Measurements from ENCODE around the gene ADIRF.
A peak's percentile ranks its signal among the peaks of the same experiment; 100 is the strongest.
"Not testable (repeated sequence)": the region's sequence is repeated elsewhere in the genome, so short reads cannot be mapped to it uniquely, and the experiment has no call there.

The ADIRF gene

DNA sequence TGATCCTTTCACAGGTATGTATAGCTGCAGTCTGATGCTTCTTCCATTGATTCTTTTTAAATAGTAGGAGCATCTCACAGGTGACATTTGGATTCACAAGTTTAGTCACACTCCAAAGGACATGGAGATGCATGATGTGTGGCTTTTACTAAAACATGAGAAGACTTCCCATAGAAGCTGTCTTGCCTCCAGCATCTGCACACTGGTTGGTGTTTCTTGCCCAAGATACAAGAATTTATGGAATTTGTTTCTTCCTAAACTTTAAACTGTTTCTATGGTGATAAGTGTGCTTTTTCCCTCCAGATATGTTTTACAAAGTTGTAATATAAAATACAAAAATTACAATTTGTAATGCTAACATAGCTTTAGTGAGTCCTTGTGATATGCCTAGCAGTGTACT lies 24.2 kb downstream of the ADIRF start:
- CTCF ChIA-PET, result no interaction called here
- H3K27ac ChIP-seq, result no peak overlapping the region
- POLR2A ChIA-PET (ENCODE audit: low non-redundant PET), result no interaction called here
- TF ChIP-seq, protein P1, sequence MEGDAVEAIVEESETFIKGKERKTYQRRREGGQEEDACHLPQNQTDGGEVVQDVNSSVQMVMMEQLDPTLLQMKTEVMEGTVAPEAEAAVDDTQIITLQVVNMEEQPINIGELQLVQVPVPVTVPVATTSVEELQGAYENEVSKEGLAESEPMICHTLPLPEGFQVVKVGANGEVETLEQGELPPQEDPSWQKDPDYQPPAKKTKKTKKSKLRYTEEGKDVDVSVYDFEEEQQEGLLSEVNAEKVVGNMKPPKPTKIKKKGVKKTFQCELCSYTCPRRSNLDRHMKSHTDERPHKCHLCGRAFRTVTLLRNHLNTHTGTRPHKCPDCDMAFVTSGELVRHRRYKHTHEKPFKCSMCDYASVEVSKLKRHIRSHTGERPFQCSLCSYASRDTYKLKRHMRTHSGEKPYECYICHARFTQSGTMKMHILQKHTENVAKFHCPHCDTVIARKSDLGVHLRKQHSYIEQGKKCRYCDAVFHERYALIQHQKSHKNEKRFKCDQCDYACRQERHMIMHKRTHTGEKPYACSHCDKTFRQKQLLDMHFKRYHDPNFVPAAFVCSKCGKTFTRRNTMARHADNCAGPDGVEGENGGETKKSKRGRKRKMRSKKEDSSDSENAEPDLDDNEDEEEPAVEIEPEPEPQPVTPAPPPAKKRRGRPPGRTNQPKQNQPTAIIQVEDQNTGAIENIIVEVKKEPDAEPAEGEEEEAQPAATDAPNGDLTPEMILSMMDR (conservative IDR thresholded peaks at IDR 0.05; ENCODE audit: low read depth), result no peak
- DNase-seq (ENCODE audit: low spot score), result no peak

DNA sequence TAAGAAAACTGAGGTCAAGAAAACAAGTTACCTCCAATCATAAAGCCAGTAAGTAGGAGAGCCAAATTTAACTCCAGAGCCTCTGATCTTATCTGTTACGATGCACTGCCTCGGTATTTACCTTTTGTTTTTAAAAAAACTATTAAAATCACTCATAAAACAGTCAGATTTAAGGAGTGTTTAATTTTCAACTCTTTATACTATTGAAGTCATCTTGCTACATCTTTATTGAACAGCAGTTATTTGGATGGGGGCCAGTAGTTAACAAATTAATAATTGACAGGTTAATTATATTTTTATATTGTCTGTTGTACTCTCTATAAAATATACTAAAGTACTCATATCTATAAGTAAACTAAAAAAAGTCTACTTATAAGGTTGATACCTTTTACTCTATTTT lies 24.6 kb downstream of the ADIRF start:
- DNase-seq (ENCODE audit: low spot score), result no peak
- TF ChIP-seq, protein P1 (conservative IDR thresholded peaks at IDR 0.05; ENCODE audit: low read depth), result no peak
- CTCF ChIA-PET, result no interaction called here
- H3K27ac ChIP-seq, result no peak overlapping the region
- POLR2A ChIA-PET (ENCODE audit: low non-redundant PET), result no interaction called here

DNA sequence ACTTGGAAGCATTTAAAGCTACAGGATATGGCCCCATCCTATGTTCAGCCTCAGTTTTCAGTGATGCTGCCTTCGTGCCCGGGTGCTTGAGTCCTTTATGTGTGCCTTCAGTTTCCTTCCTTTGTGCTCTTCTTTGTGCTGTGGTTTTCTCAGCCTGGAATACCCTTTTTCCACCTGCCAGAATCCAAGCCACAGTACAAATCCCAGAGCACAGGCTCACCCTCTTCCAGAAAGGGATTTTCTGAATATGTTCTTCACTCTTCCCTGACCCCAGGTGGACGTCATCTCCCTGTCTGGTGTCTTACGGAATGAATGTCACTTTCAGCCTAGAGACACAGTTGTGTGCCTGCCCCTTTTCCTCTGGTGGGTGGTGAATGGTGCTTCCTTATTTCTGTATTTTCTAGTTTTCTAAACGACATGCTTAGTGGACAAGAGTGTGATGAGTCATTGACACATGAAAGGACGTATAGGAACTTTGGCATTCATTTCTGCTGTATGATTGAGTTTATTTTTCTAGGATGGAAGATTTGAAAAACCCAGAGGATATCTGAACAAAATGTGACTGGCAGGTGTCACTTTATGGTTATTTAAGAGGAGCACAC lies 31.6 kb downstream of the ADIRF start:
- POLR2A ChIA-PET (ENCODE audit: low non-redundant PET); H3K27ac ChIP-seq; DNase-seq (ENCODE audit: low spot score): not testable (repeated sequence)
- CTCF ChIA-PET, result interaction anchor here (0.6 kb wide), 1 partner anchor 166 kb away, joined by 4 read pairs; no protein-coding TSS in a partner anchor

DNA sequence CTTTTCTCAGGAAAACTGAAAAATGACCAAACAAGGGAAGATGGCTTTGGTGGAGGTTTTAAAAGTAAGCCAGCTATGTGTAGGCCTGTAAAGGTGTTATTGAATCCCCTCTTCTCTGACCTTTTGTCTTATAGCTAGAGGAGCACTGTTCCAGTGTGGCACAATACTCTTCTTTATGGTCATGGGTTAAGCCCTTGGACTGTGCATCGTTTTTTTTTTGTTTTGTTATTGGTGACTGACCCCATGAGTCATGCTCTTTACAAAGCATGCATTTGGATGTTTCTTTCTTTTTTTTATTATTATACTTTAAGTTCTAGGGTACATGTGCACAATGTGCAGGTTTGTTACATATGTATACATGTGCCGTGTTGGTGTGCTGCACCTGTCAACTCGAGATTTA lies 32.2 kb downstream of the ADIRF start:
- CTCF ChIA-PET, result interaction anchor here (0.6 kb wide), 1 partner anchor 166 kb away, joined by 4 read pairs; no protein-coding TSS in a partner anchor
- H3K27ac ChIP-seq, result no peak overlapping the region
- DNase-seq (ENCODE audit: low spot score), result no peak
- TF ChIP-seq, protein P1 (conservative IDR thresholded peaks at IDR 0.05; ENCODE audit: low read depth), result no peak
- POLR2A ChIA-PET (ENCODE audit: low non-redundant PET), result no interaction called here

DNA sequence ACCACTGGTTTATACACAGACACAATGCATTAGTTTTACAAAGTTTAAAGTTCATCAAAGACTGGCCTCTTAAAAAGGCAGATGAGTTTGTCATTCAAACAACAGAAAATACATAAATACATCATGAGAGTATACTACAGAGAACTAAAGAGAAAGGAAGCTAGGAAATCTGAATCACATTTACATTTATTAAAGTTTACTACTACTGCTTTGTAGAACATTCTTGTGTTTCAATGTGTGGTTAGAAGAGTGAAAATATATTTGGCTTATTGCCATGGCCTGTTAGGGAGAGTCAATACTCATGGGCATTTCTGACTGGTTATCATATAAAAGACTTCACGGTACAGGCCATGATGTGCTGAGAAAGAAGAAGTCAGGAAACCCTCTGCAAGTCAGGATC lies 38.8 kb downstream of the ADIRF start:
- H3K27ac ChIP-seq; DNase-seq (ENCODE audit: low spot score); CTCF ChIA-PET; POLR2A ChIA-PET (ENCODE audit: low non-redundant PET): not testable (repeated sequence)

DNA sequence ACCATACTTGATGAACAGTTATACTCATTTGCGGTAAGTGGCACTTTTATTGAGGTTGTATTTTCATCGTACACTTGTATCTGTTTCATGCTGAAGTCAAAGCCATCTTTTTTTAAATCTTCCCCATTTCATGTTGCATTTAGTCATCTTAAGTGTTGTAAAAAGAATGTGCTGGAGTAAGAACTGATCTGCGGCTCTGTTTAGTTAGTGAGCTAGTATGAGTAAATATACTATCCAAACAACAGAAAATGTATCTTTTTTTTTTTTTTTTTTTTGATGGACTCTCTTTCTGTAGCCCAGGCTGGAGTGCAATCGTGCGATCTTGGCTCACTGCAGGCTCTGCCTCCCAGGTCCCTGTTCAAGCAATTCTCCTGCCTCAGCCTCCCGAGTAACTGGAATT lies 39.4 kb downstream of the ADIRF start:
- H3K27ac ChIP-seq; DNase-seq (ENCODE audit: low spot score); POLR2A ChIA-PET (ENCODE audit: low non-redundant PET); CTCF ChIA-PET: not testable (repeated sequence)

DNA sequence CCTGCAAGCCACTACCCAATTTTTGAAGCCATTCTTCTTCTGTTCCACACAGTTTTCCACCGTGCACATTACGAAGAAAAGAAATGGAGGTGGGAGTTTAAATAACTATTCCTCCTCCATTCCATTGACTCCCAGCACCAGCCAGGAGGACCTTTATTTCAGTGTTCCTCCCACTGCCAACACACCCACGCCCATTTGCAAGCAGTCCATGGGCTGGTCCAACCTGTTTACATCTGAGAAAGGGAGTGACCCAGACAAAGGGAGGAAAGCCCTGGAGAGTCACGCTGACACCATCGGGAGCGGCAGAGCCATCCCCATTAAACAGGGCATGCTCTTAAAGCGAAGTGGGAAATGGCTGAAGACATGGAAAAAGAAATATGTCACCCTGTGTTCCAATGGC lies 40.0 kb downstream of the ADIRF start:
- H3K27ac ChIP-seq; POLR2A ChIA-PET (ENCODE audit: low non-redundant PET): not testable (repeated sequence)

DNA sequence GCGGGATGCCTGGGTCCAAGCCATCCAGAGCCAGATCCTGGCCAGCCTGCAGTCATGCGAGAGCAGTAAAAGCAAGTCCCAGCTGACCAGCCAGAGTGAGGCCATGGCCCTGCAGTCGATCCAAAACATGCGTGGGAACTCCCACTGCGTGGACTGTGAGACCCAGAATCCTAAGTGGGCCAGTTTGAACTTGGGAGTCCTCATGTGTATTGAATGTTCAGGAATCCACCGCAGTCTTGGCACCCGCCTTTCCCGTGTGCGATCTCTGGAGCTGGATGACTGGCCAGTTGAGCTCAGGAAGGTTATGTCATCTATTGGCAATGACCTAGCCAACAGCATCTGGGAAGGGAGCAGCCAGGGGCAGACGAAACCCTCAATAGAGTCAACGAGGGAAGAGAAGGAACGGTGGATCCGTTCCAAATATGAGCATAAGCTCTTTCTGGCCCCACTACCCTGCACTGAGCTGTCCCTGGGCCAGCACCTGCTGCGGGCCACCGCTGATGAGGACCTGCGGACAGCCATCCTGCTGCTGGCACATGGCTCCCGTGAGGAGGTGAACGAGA lies 40.9 kb downstream of the ADIRF start:
- CTCF ChIA-PET, result interaction anchor here (0.7 kb wide), 1 partner anchor 44 kb away, joined by 4 read pairs; no protein-coding TSS in a partner anchor
- POLR2A ChIA-PET (ENCODE audit: low non-redundant PET); DNase-seq (ENCODE audit: low spot score); H3K27ac ChIP-seq: not testable (repeated sequence)

More for the DNA sequence above, 40.0 kb downstream of the ADIRF start:
- CTCF ChIA-PET, result interaction anchor here (0.7 kb wide), 1 partner anchor 43 kb away, joined by 4 read pairs; no protein-coding TSS in a partner anchor
- DNase-seq (ENCODE audit: low spot score), result peak; percentile 14

DNA sequence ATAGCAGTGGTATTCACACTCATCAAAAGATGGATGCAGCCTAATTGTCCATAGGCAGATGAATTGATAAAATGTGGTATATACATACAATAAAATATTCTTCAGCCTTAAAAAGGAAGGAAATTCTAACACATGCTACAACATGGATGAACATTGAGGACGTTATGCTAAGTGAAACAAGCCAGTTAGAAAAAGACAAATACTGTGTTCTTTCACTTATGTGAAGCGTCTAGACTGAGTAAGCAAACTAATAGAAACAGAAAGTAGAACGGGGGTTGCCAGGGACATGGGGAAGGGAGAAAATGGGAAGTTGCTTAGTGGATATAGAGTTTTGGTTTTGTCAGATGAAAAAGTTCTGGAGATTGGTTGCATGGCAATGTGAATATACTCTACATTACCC lies 45.2 kb downstream of the ADIRF start:
- DNase-seq (ENCODE audit: low spot score); POLR2A ChIA-PET (ENCODE audit: low non-redundant PET): not testable (repeated sequence)

DNA sequence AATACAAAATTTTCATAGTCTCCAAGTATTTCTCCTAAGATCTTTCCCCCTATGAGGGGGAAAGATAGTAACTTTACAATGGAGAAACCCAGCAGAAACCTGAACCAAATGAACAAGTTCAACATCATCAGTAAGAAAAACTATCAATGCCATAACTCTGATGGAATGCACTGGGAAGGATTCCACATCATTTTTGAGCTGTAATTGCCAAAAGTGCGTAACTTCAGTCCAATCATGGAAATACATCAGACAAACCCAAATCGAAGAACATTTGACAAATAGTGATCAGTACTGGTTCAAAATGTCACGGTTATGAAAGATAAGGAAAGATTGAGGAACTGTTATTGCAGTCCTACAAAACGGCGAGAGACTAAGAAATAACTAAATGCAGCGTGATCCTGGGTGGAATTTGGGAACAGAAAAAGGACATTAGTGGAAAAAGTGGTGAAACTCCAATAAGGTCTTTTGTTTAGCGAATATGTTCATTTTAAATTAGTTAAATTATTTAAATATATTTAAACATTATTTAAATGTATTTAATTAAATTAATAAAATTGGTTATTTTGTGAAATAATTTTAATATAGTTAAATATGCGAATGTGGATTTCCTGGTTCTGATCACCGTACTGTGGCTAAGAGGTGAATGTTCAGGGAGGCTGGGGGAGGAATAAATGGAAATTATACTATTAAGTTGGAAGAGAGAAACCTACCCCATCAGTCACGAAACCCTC lies 46.9 kb downstream of the ADIRF start:
- CTCF ChIA-PET, result interaction anchor here (0.7 kb wide), 1 partner anchor 499 kb away, joined by 3 read pairs; no protein-coding TSS in a partner anchor
- DNase-seq (ENCODE audit: low spot score); POLR2A ChIA-PET (ENCODE audit: low non-redundant PET); H3K27ac ChIP-seq: not testable (repeated sequence)

More for the DNA sequence above, 45.2 kb downstream of the ADIRF start:
- H3K27ac ChIP-seq, CTCF ChIA-PET: not testable (repeated sequence)

DNA sequence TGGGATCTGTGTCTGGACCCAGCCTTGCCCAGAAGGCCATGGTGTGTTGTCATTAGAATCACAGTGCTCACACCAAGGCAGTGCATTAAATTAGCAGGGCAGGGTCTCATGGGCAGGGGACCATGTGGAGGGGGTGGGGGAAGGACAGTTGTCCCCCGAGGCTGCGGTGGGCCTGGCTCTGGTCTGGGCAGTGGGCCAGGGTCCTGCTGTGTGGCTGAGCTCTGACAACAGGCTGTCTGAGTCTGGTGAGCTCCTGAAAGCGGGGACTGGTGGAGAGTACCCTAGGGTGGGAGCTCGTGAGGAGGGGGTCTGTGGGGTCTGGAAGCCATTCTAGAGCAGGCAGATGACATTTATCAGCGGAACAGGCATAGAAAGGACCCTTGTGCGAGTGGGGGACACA lies 49.8 kb downstream of the ADIRF start:
- H3K27ac ChIP-seq; DNase-seq (ENCODE audit: low spot score); CTCF ChIA-PET; POLR2A ChIA-PET (ENCODE audit: low non-redundant PET): not testable (repeated sequence)

DNA sequence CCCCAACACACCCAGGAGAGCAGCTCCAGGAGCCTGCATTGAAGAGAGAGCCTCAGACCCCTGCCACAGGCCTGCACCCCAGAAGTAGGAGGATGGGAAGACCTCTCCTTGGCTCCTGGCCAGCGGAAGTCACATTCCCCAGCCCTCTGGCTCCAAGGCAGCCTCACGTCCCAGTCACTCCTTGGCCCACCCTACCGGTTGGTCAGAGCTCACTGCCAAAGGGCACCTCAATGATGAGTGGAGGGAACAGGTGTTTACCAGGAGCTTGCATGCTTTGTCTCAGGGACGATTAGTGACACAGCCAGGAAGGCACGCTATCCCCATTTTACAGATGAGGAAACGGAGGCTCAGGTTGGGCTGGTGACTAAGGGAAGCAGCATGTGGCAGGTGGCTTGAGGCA lies 50.8 kb downstream of the ADIRF start:
- POLR2A ChIA-PET (ENCODE audit: low non-redundant PET); H3K27ac ChIP-seq; DNase-seq (ENCODE audit: low spot score); CTCF ChIA-PET: not testable (repeated sequence)

DNA sequence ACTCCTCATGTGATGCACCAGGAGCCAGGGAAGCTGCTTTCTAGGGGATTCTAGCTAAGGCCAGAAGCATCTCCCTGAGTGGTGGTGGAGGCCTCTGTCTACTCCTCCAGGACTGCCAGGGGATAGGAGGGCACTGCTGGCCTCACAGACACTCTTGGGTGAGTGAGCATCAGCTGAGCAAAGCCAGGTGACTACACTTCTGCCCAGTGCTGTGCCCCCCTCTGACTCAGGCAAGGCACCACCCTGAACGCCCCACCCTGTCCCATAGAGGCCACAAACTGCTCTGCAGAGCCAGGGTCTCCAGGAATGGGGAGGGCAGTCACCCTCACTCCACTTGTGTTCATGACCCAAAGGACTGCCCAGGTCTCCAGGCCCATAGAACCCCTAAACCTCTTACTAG lies 51.2 kb downstream of the ADIRF start:
- POLR2A ChIA-PET (ENCODE audit: low non-redundant PET); DNase-seq (ENCODE audit: low spot score); H3K27ac ChIP-seq; CTCF ChIA-PET: not testable (repeated sequence)

DNA sequence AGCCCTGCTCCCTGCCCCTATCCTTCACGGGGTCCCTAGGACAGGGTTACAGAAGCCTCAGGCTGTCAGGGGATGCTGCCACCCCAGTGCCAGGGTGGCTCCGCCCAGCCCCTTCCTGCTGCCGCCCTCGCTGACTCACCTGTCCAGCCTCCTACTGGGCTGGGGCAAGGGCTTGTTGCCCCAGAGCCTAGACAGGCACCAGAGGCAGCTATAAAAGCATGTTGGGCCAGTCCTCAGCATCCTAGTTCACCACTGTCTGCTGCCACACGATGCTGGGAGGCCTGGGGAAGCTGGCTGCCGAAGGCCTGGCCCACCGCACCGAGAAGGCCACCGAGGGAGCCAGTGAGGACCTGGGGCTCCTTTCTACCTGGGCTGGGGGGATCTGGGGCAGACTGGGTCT lies 51.8 kb downstream of the ADIRF start, which contains the start of gene FAM25A:
TSS of gene FAM25A (plus strand) at position 239 of the 400 bp plus-strand sequence. CDS start at position 270, 31 bp downstream.
- H3K27ac ChIP-seq; POLR2A ChIA-PET (ENCODE audit: low non-redundant PET); CTCF ChIA-PET; DNase-seq (ENCODE audit: low spot score): not testable (repeated sequence)
